Endothelial cell of umbilical vein (primary cell): Measurements from ENCODE around the gene TCERG1. TPM values are rescaled to one million over a fixed set of nuclear protein-coding genes. Genes with fewer than 3 reads are reported as not detected.

Experiments
- BruUV-seq: library from RNA; stranded (reverse); fragments of 400-500 nt; replicated peaks from 2 replicates; lab custom pipeline; 2021; lab: Mats Ljungman, UMichigan
- CTCF ChIA-PET: fragments of 300-600, 350-600 bp; sonication (Branson Sonifier 250); formaldehyde crosslinking; loops from one replicate; lab custom pipeline; 2021; ENCODE audit warnings: antibody characterized with exemption, inconsistent platforms; lab: Charles Lee
- POLR2A ChIA-PET: fragments of 300-600, 350-600 bp; sonication (Branson Sonifier 250); formaldehyde crosslinking; loops from one replicate; lab custom pipeline; 2021; ENCODE audit warnings: antibody characterized with exemption, inconsistent platforms; lab: Charles Lee
- DNase-seq: peaks from one replicate; pipeline ENCODE4 v3.0.0-alpha.2; 2011; ENCODE audit warnings: low read depth, low spot score
- FAIRE-seq: peaks from 2 replicates; lab custom pipeline; 2011; peaks lifted over from hg19 to GRCh38; lab: Jason Lieb, UNC
- H2AFZ ChIP-seq: 2 replicates; pipeline ENCODE4 v1.6.0; 2012; ENCODE audit warnings: low read depth, low read length, control low read depth, inconsistent platforms
- H3K27ac ChIP-seq: 2 replicates; pipeline ENCODE4 v1.5.1; 2011; ENCODE audit warnings: low read depth, mild to moderate bottlenecking, control low read depth, low read length, moderate library complexity; ENCODE audit not compliant: insufficient read depth
- H3K27me3 ChIP-seq, 2 experiments: 2 replicates each; pipeline versions ENCODE4 v1.6.0 to v1.6.1; 2011; ENCODE audit warnings: low read length in 2 of 2, mixed read lengths in 1 of 2; ENCODE audit not compliant: control insufficient read depth in 2 of 2, insufficient read depth in 2 of 2
- H3K36me3 ChIP-seq, 2 experiments: 2 replicates in 1 of 2; 3 replicates in 1 of 2; pipeline ENCODE4 v1.5.1; 2011; ENCODE audit warnings: low read length in 2 of 2, mild to moderate bottlenecking in 1 of 2, moderate library complexity in 1 of 2; ENCODE audit not compliant: control insufficient read depth in 2 of 2, insufficient read depth in 2 of 2; ENCODE audit errors: extremely low read depth in 1 of 2
- H3K4me1 ChIP-seq: 3 replicates; pipeline ENCODE4 v1.5.1; 2011; ENCODE audit warnings: mild to moderate bottlenecking, low read length; ENCODE audit not compliant: control insufficient read depth, insufficient read depth; ENCODE audit errors: extremely low read depth
- H3K4me2 ChIP-seq: 2 replicates; pipeline ENCODE4 v1.6.1; 2011; ENCODE audit warnings: low read length, control low read depth, mixed read lengths; ENCODE audit not compliant: insufficient read depth
- H3K4me3 ChIP-seq, 3 experiments: fragments of 200-600 bp in 1 of 3; sonication (generic), shearing (Covaris generic) in 1 of 3; replicated peaks in 1 of 3; 2 replicates each; pipeline ENCODE4 v1.5.1; 2011 to 2016; ENCODE audit warnings: control low read depth in 3 of 3, low read length in 3 of 3, mild to moderate bottlenecking in 2 of 3, inconsistent platforms in 1 of 3, low read depth in 1 of 3, moderate library complexity in 1 of 3; ENCODE audit not compliant: insufficient read depth in 1 of 3
- H3K79me2 ChIP-seq: 2 replicates; pipeline ENCODE4 v1.6.0; 2012; ENCODE audit warnings: low read length, inconsistent platforms; ENCODE audit not compliant: control insufficient read depth, insufficient read depth
- H3K9ac ChIP-seq: replicated peaks from 2 replicates; pipeline ENCODE3; 2011; ENCODE audit warnings: low read length, control low read depth; ENCODE audit not compliant: insufficient read depth; ENCODE audit errors: extremely low read depth
- H3K9me1 ChIP-seq: replicated peaks from 3 replicates; pipeline ENCODE4 v1.6.0; 2011; ENCODE audit warnings: mild to moderate bottlenecking, low read length; ENCODE audit not compliant: control insufficient read depth, insufficient read depth; ENCODE audit errors: extremely low read depth
- H3K9me3 ChIP-seq: replicated peaks from 2 replicates; pipeline ENCODE4 v1.5.1; 2012; ENCODE audit warnings: low read length, inconsistent platforms; ENCODE audit not compliant: control insufficient read depth, insufficient read depth
- H4K20me1 ChIP-seq: replicated peaks from 2 replicates; pipeline ENCODE3; 2011; ENCODE audit warnings: mild to moderate bottlenecking, low read length; ENCODE audit not compliant: control insufficient read depth, insufficient read depth; ENCODE audit errors: extremely low read depth
- CTCF ChIP-seq, 2 donors: IDR thresholded peaks; 1 replicate in 1 of 2; 2 replicates in 1 of 2; pipeline ENCODE4 v1.5.1; 2011; ENCODE audit warnings: low read length in 2 of 2, mild to moderate bottlenecking in 2 of 2, moderate library complexity in 2 of 2, control low read depth in 1 of 2, inconsistent platforms in 1 of 2, low read depth in 1 of 2; ENCODE audit not compliant: insufficient read depth in 1 of 2; ENCODE audit errors: extremely low read depth in 1 of 2
- EZH2 ChIP-seq: IDR thresholded peaks from 2 replicates; pipeline ENCODE4 v1.6.1; 2012; ENCODE audit warnings: borderline replicate concordance, low read depth, mild to moderate bottlenecking, moderate library complexity, low read length, inconsistent platforms; ENCODE audit not compliant: severe bottlenecking
- FOS ChIP-seq: IDR thresholded peaks from 2 replicates; pipeline ENCODE4 v1.6.1; 2011; ENCODE audit warnings: mild to moderate bottlenecking, low read length, moderate library complexity, borderline replicate concordance; ENCODE audit not compliant: insufficient read depth
- GATA2 ChIP-seq: IDR thresholded peaks from 2 replicates; pipeline ENCODE4 v1.7.0; 2011; ENCODE audit warnings: low read depth, mild to moderate bottlenecking, moderate library complexity, mixed read lengths, low read length; ENCODE audit not compliant: insufficient read length, insufficient read depth
- JUN ChIP-seq: IDR thresholded peaks from 2 replicates; pipeline ENCODE4 v1.6.1; 2011; ENCODE audit warnings: borderline replicate concordance, low read depth; ENCODE audit not compliant: insufficient read length, insufficient read depth
- MAX ChIP-seq: IDR thresholded peaks from 2 replicates; pipeline ENCODE4 v1.6.1; 2011; ENCODE audit not compliant: insufficient read depth, insufficient read length
- POLR2A ChIP-seq: IDR thresholded peaks from 2 replicates; pipeline ENCODE4 v1.6.1; 2012; ENCODE audit warnings: low read depth, mild to moderate bottlenecking, control low read depth, low read length
- POLR2AphosphoS5 ChIP-seq: IDR thresholded peaks from 2 replicates; pipeline ENCODE4 v1.6.1; 2012; ENCODE audit warnings: low read depth, mild to moderate bottlenecking, control low read depth, low read length, moderate library complexity; ENCODE audit not compliant: insufficient read depth
- dilution Hi-C: fragments of 300-500 bp; cut with MboI; formaldehyde crosslinking; loops from one replicate; pipeline ENCODE4 v1.15.0; 2019; ENCODE audit warnings: low sequenced_read_pairs; ENCODE audit not compliant: extremely low pct_ligation_motif_present
- intact Hi-C: fragments of 100-400 bp; cut with micrococcal nuclease; formaldehyde crosslinking; loops from one replicate; pipeline ENCODE4 v1.10.0; 2022
- polyA plus RNA-seq, 4 experiments: library from polyadenylated mRNA; depleted of rRNA in 3 of 4; stranded (reverse) in 3 of 4; unstranded in 1 of 4; fragments of >200 nt; gene quantifications; 2 replicates each; pipeline versions ENCODE4 v1.2.1 to v1.2.3, GENCODE V29; 2011 to 2012; ENCODE audit warnings: missing spikeins in 1 of 4
- total RNA-seq: library from RNA; stranded (reverse); gene quantifications from 2 replicates; pipeline ENCODE4 v1.2.3, GENCODE V29; 2021

The TCERG1 gene
- total and polyA plus RNA-seq, 2 donors (not counting 3 experiments of a cell fraction or from before 2014, with no cell fraction given): 71.4 to 98.4 TPM

DNA sequence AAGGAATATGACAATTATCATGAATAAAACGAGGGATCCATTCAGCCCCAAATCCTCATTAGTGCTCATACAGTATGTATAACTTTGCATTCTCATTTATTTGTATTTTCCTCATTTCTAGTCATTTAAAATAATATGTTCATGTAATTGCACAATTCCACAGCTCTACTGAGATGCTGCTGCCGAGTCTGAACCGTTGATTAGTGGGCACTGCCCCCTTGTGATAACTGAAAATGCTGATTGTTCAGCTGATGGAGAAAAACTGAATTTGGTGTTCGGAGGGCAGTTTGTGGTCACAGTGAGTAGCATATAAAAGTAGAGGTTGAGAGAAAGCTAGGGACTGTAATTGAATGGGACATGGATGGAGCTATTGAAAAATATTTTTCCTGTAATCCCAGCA is 81.1 kb downstream of the TCERG1 start:
- Histone ChIP-seq H3K9ac (no peak overlapping the region), H4K20me1 (no peaks in the 10 kb centered on the region), H2AFZ (no peak overlapping the region), H3K9me1 (no peaks in the 10 kb centered on the region), H3K79me2 (no peaks in the 10 kb centered on the region), H3K4me3 (no peak overlapping the region), H3K27ac (no peak overlapping the region), H3K27me3 (peaks cover 7 to 10% of the 10 kb centered on the region in 2 experiments), H3K36me3 (no peaks in the 10 kb centered on the region), H3K4me2 (no peak overlapping the region), H3K4me1 (no peaks in the 10 kb centered on the region), H3K9me3 (no peaks in the 10 kb centered on the region)
- CTCF ChIA-PET: interaction anchor here (0.5 to 2.1 kb wide), 12 partner anchors 12 to 661 kb away, joined by 3 to 14 read pairs (median 4); partner anchors contain the start of gene GPR151
- intact Hi-C loops (loop anchor here (1.0 kb wide), 1 partner anchor 62 kb away; no protein-coding TSS in a partner anchor), dilution Hi-C loops (no loop called here)
- BruUV-seq: no TSS peak
- POLR2A ChIA-PET: no interaction called here
- no peak for TF ChIP-seq POLR2AphosphoS5
- TF ChIP-seq POLR2A: no peak
- TF ChIP-seq GATA2: no peak
- peak; percentile 15 to 16 for TF ChIP-seq CTCF (IDR thresholded peaks at IDR 0.05; ENCODE audit: extremely low read depth in 1 of 2, insufficient read depth in 1 of 2, low read depth in 1 of 2, low read length in 2 of 2)
- TF ChIP-seq MAX: no peak
- no peak for TF ChIP-seq FOS
- TF ChIP-seq EZH2: no peak
- no peak for TF ChIP-seq JUN
- DNase-seq (peak; percentile 29), FAIRE-seq (no peak)
